Activated effector memory CD4-positive, alpha-beta T cell treated with anti-CD3 and anti-CD28 coated beads, Interleukin-2, amount 50 U/mL, for 16 hours (primary cell): ENCODE results near the gene BCAS3.

Experiments used
- DNase-seq: peaks from one replicate; pipeline ENCODE4 v3.0.0-alpha.2; 2020

Gene BCAS3

GRCh38 chr17:61309362-61310256 is 632.0 kb downstream of the BCAS3 start:
- DNase-seq, result no peak

GRCh38 chr17:61310590-61310989 is 632.9 kb downstream of the BCAS3 start:
- no peak for DNase-seq

- DNase-seq, result no peak
Measured at GRCh38 chr17:61312406-61313295, 635.0 kb downstream of the BCAS3 start.

- DNase-seq, result no peak
Measured at GRCh38 chr17:61313461-61314326, 636.0 kb downstream of the BCAS3 start.

GRCh38 chr17:61314368-61315078 is 636.9 kb downstream of the BCAS3 start:
- no peak for DNase-seq

- DNase-seq, result no peak
Measured at GRCh38 chr17:61316633-61317032, 639.0 kb downstream of the BCAS3 start.

GRCh38 chr17:61317779-61318178 is 640.1 kb downstream of the BCAS3 start:
- no peak for DNase-seq

GRCh38 chr17:61318684-61319098 is 641.0 kb downstream of the BCAS3 start:
- DNase-seq, result no peak

GRCh38 chr17:61321344-61321743 is 643.7 kb downstream of the BCAS3 start:
- no peak for DNase-seq

GRCh38 chr17:61322325-61323002 is 644.8 kb downstream of the BCAS3 start:
- DNase-seq, result no peak

- DNase-seq, result no peak
Measured at GRCh38 chr17:61323003-61323908, 645.6 kb downstream of the BCAS3 start.

GRCh38 chr17:61323909-61324868 is 646.5 kb downstream of the BCAS3 start:
- no peak for DNase-seq

GRCh38 chr17:61324950-61325349 is 647.3 kb downstream of the BCAS3 start:
- DNase-seq, result no peak

GRCh38 chr17:61325382-61326073 is 647.9 kb downstream of the BCAS3 start:
- no peak for DNase-seq

GRCh38 chr17:61326330-61326729 is 648.7 kb downstream of the BCAS3 start:
- no peak for DNase-seq

- no peak for DNase-seq
Measured at GRCh38 chr17:61328351-61328750, 650.7 kb downstream of the BCAS3 start.

- DNase-seq, result no peak
Measured at GRCh38 chr17:61330174-61331150, 652.8 kb downstream of the BCAS3 start.
